ENCODE results near the gene CECR2.

Gene CECR2

DNA sequence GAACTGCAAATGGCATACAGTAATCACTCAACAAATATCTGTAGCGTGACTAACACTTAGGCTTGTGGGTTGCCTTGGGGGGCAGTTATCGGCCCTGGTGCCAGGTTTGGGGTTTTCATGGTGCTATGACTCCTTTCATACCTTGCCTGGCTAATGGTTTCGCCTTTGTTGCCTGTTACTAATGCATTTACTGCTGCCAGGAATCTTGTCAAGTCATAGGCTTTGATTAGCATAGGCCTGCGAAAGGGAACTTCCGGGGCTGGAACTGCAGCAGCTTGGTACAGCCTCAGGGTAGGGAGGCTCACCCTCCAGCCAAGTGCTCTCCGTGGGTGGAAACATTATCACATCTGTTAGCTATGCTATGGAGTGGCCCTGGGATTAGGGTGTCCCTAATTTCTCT lies 207.2 kb downstream of the CECR2 start:
- DNase-seq = no peak

GRCh38 chr22:17578136-17578754 lies 209.0 kb downstream of the CECR2 start:
- DNase-seq = no peak

- no peak for DNase-seq
These were observed 210.3 kb downstream of the CECR2 start for GRCh38 chr22:17579535-17579981.

- DNase-seq = no peak
These were observed 211.3 kb downstream of the CECR2 start for GRCh38 chr22:17580441-17581031.

DNA sequence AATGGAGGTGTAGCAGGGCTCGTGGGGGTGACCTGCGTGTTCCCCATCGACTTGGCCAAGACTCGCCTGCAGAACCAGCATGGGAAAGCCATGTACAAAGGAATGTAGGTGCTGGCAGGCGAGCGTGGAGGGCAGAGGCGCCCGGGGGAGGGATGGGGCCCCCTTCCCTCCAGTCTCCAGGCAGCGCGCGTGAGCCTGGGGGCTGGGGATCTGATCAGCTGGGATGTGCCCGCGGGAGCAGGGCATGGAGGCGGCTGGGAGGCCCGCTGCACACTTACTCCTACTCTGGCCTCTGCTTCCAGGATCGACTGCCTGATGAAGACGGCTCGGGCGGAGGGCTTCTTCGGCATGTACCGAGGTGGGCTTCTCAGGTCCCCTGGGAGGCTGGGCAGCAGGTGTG lies 211.8 kb downstream of the CECR2 start:
- DNase-seq = no peak

- DNase-seq = no peak
These were observed 212.4 kb downstream of the CECR2 start for GRCh38 chr22:17581631-17582030.

- no peak for DNase-seq
These were observed 213.9 kb downstream of the CECR2 start for GRCh38 chr22:17583151-17583550.

- DNase-seq = no peak
These were observed 217.7 kb downstream of the CECR2 start for GRCh38 chr22:17586831-17587440.

GRCh38 chr22:17587629-17588028 lies 218.4 kb downstream of the CECR2 start:
- DNase-seq = no peak

GRCh38 chr22:17588606-17589005 lies 219.3 kb downstream of the CECR2 start:
- no peak for DNase-seq

DNA sequence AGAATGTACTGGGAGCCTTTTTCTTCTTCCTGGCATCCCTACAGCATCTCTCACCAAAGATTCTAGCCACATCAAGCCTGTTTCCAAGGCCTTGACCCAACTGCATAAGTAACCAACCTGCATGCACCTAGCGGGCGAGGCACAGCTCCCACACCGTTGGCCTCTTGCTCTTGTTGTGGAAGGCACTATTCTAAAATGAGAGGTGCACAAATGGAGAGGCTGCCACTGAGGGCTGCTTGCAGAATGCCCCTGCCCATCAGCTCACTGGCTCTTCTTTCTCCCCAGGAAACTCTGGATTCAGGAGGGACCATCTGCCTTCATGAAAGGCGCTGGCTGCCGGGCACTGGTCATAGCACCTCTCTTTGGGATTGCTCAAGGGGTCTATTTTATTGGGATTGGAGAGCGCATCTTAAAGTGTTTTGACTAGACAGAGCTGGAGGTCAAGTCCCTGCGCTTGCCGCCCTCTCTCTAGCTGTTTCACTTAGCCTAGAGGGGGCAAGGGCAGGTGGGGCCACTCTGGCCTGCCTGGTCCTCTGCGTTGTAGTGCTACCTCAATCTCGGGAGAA lies 220.6 kb downstream of the CECR2 start:
- DNase-seq = no peak

GRCh38 chr22:17590586-17590985 lies 221.3 kb downstream of the CECR2 start:
- DNase-seq = no peak

DNA sequence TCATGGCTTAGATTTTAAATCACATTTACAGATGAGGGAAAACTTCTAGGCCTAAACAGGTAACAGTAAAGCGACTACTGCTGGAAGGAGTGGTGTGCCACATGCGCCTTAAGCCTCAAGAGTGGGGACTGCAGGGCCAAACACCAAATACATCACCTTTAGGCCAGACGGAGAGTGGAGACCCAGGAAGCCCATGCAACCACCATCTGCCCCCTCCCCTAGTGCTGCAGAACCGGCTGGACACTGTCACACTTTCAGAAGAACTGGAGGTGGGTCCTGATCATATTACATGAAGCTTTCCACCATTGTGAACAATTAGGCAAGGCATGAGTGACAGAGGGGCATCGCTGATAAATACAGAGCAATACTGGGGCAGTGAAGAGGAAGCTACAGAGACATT lies 222.9 kb downstream of the CECR2 start:
- DNase-seq = no peak

GRCh38 chr22:17596226-17596625 lies 227.0 kb downstream of the CECR2 start:
- no peak for DNase-seq

GRCh38 chr22:17597217-17597616 lies 228.0 kb downstream of the CECR2 start:
- DNase-seq = no peak

- DNase-seq = no peak
These were observed 229.1 kb downstream of the CECR2 start for GRCh38 chr22:17598318-17598717.

GRCh38 chr22:17601031-17601430 lies 231.8 kb downstream of the CECR2 start:
- no peak for DNase-seq

- DNase-seq = no peak
These were observed 234.4 kb downstream of the CECR2 start for GRCh38 chr22:17603668-17604067.

GRCh38 chr22:17606496-17606895 lies 237.2 kb downstream of the CECR2 start:
- DNase-seq = peak; percentile 80

Measured in hematopoietic multipotent progenitor cell treated with erythropoietin and hydrocortisone succinate and interleukin-3 and kit ligand, for 4 days (in vitro differentiated cells).